Parathyroid adenoma (tissue), 2 donors: Measurements from ENCODE around the gene NUP160.
"Not testable (repeated sequence)": the region's sequence is repeated elsewhere in the genome, so short reads cannot be mapped to it uniquely, and the experiment has no call there.

ENCODE experiments used
- H2AFZ ChIP-seq: fragments of 300-600 bp; sonication (generic); one replicate; pipeline ENCODE4 v1.7.0; 2017; ENCODE audit warnings: antibody characterized with exemption, mild to moderate bottlenecking
- H3K27ac ChIP-seq: fragments of 300-600 bp; sonication (generic); one replicate; pipeline ENCODE4 v1.7.0; 2017
- H3K27me3 ChIP-seq: fragments of 300-600 bp; sonication (generic); one replicate; pipeline ENCODE4 v1.7.0; 2017; ENCODE audit warnings: low read length; ENCODE audit not compliant: control insufficient read depth, insufficient read depth
- H3K36me3 ChIP-seq: fragments of 300-600 bp; sonication (generic); one replicate; pipeline ENCODE4 v1.7.0; 2017; ENCODE audit warnings: low read length; ENCODE audit not compliant: control insufficient read depth, insufficient read depth
- H3K4me1 ChIP-seq: fragments of 300-600 bp; sonication (generic); one replicate; pipeline ENCODE4 v1.7.0; 2017; ENCODE audit warnings: control low read depth
- H3K4me2 ChIP-seq: fragments of 300-600 bp; sonication (generic); one replicate; pipeline ENCODE4 v1.7.0; 2017; ENCODE audit warnings: low read length
- H3K4me3 ChIP-seq: fragments of 300-600 bp; sonication (generic); one replicate; pipeline ENCODE4 v1.7.0; 2017; ENCODE audit warnings: low read depth, low read length
- H3K79me2 ChIP-seq: fragments of 300-600 bp; sonication (generic); one replicate; pipeline ENCODE4 v1.7.0; 2017; ENCODE audit warnings: control low read depth
- H3K9ac ChIP-seq: fragments of 300-600 bp; sonication (generic); one replicate; pipeline ENCODE4 v1.7.0; 2017; ENCODE audit warnings: mild to moderate bottlenecking
- H3K9me3 ChIP-seq: fragments of 300-600 bp; sonication (generic); one replicate; pipeline ENCODE4 v1.7.0; 2017; ENCODE audit warnings: low read length; ENCODE audit not compliant: control insufficient read depth
- CTCF ChIP-seq: fragments of 300-600 bp; sonication (generic); IDR thresholded peaks from one replicate; pipeline ENCODE4 v1.7.0; 2017; ENCODE audit warnings: antibody characterized with exemption, mild to moderate bottlenecking
- donor health status: primary hyperparathyroidism.

The NUP160 gene

GRCh38 chr11:47847892-47848699 lies at the start of gene NUP160:
Gene NUP160, minus strand, starts transcription at chr11:47848350. Its CDS starts 32 bp downstream, at chr11:47848318.
- Histone ChIP-seq H3K27ac (peak within 1 kb of the TSS; percentile 92), H3K4me2 (peak within 1 kb of the TSS; percentile 84), H3K4me1 (peaks cover 7% of the 10 kb centered on the region), H3K9me3 (no peaks in the 10 kb centered on the region), H3K79me2 (peaks cover 4% of the 10 kb centered on the region), H3K36me3 (no peaks in the 10 kb centered on the region), H3K4me3 (peak within 1 kb of the TSS; percentile 86), H3K9ac (peak within 1 kb of the TSS; percentile 73), H2AFZ (peak within 1 kb of the TSS; percentile 95), H3K27me3 (no peaks in the 10 kb centered on the region)
- TF ChIP-seq CTCF: no peak

GRCh38 chr11:47896199-47896598 lies 48.0 kb upstream of the NUP160 start:
- Histone ChIP-seq H3K9ac (no peak overlapping the region), H3K27ac (no peak overlapping the region), H3K4me1 (no peaks in the 10 kb centered on the region), H3K4me2 (no peak overlapping the region), H3K36me3 (no peaks in the 10 kb centered on the region), H3K27me3 (no peaks in the 10 kb centered on the region), H2AFZ (no peak overlapping the region), H3K9me3 (no peaks in the 10 kb centered on the region), H3K79me2 (no peaks in the 10 kb centered on the region), H3K4me3 (no peak overlapping the region)
- no peak for TF ChIP-seq CTCF

GRCh38 chr11:47895035-47895434 lies 46.9 kb upstream of the NUP160 start:
- Histone ChIP-seq H3K4me3 (no peak overlapping the region), H3K4me2 (no peak overlapping the region), H3K27me3 (no peaks in the 10 kb centered on the region), H3K9me3 (no peaks in the 10 kb centered on the region), H3K27ac (no peak overlapping the region), H3K79me2 (no peaks in the 10 kb centered on the region), H3K36me3 (no peaks in the 10 kb centered on the region), H3K9ac (no peak overlapping the region), H2AFZ (no peak overlapping the region), H3K4me1 (no peaks in the 10 kb centered on the region)
- no peak for TF ChIP-seq CTCF

GRCh38 chr11:47892546-47893276 lies 44.6 kb upstream of the NUP160 start:
- H3K27me3 ChIP-seq, H3K79me2 ChIP-seq, H3K36me3 ChIP-seq, H3K9ac ChIP-seq, H3K4me2 ChIP-seq, H3K4me3 ChIP-seq, H3K9me3 ChIP-seq, H3K4me1 ChIP-seq, H3K27ac ChIP-seq, H2AFZ ChIP-seq: not testable (repeated sequence)

GRCh38 chr11:47891886-47892285 lies 43.7 kb upstream of the NUP160 start:
- Histone ChIP-seq H3K27ac (no peak overlapping the region), H3K79me2 (no peaks in the 10 kb centered on the region), H3K4me2 (no peak overlapping the region), H3K36me3 (no peaks in the 10 kb centered on the region), H3K9ac (no peak overlapping the region), H3K4me1 (no peaks in the 10 kb centered on the region), H3K4me3 (no peak overlapping the region), H3K9me3 (no peaks in the 10 kb centered on the region), H2AFZ (no peak overlapping the region), H3K27me3 (no peaks in the 10 kb centered on the region)
- no peak for TF ChIP-seq CTCF
